ENCODE measurements around the gene NRAP.

DNA sequence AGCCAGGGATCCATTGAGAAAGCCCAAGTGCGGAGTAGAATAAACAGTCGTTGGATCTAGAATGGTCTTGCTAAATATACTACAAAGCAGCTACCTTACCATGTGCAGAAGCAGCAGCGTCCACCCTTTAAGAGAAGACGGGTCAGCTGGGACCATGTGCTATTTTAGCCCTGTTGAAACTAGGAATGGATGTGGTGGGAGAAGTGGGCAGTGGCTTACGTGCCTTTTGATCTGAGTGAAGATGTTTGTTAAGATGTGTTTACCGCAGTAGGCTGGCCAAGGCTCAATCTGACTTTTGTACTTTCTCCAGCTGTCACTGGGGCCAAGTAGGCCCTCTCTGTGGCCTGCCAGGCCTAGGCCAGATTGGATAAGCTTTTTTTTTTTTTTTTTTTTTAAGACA is 101.8 kb downstream of the NRAP start:
- TF ChIP-seq, protein P1, sequence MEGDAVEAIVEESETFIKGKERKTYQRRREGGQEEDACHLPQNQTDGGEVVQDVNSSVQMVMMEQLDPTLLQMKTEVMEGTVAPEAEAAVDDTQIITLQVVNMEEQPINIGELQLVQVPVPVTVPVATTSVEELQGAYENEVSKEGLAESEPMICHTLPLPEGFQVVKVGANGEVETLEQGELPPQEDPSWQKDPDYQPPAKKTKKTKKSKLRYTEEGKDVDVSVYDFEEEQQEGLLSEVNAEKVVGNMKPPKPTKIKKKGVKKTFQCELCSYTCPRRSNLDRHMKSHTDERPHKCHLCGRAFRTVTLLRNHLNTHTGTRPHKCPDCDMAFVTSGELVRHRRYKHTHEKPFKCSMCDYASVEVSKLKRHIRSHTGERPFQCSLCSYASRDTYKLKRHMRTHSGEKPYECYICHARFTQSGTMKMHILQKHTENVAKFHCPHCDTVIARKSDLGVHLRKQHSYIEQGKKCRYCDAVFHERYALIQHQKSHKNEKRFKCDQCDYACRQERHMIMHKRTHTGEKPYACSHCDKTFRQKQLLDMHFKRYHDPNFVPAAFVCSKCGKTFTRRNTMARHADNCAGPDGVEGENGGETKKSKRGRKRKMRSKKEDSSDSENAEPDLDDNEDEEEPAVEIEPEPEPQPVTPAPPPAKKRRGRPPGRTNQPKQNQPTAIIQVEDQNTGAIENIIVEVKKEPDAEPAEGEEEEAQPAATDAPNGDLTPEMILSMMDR (optimal IDR thresholded peaks at IDR 0.05 in 1 of 3, IDR thresholded peaks at IDR 0.05 in 1 of 3, conservative IDR thresholded peaks at IDR 0.05 in 1 of 3; ENCODE audit: extremely low read depth in 1 of 3, insufficient read depth in 2 of 3, low read length in 3 of 3) = no peak
- no peak for TF ChIP-seq EZH2 (IDR thresholded peaks at IDR 0.05; ENCODE audit: low read length)
